ENCODE results near the gene RASL10B.

Gene RASL10B

GRCh38 chr17:35715416-35715815 lies 16.0 kb upstream of the RASL10B start:
- in situ Hi-C loops (cut with MboI; ENCODE audit: low sequenced_read_pairs, unreplicated experiment): no loop called here
- DNase-seq (ENCODE audit: low spot score): no peak
- no peak for TF ChIP-seq CTCF (IDR thresholded peaks at IDR 0.05; ENCODE audit: borderline replicate concordance, control extremely low read depth, extremely low read depth, insufficient read depth, missing control alignments)

GRCh38 chr17:35716173-35716572 lies 15.3 kb upstream of the RASL10B start:
- in situ Hi-C loops (cut with MboI; ENCODE audit: low sequenced_read_pairs, unreplicated experiment): no loop called here
- TF ChIP-seq CTCF (IDR thresholded peaks at IDR 0.05; ENCODE audit: borderline replicate concordance, control extremely low read depth, extremely low read depth, insufficient read depth, missing control alignments): no peak
- no peak for DNase-seq (ENCODE audit: low spot score)

GRCh38 chr17:35716897-35717465 lies 14.5 kb upstream of the RASL10B start:
- in situ Hi-C loops (cut with MboI; ENCODE audit: low sequenced_read_pairs, unreplicated experiment): no loop called here
- TF ChIP-seq CTCF (IDR thresholded peaks at IDR 0.05; ENCODE audit: borderline replicate concordance, control extremely low read depth, extremely low read depth, insufficient read depth, missing control alignments): no peak
- no peak for DNase-seq (ENCODE audit: low spot score)

DNA sequence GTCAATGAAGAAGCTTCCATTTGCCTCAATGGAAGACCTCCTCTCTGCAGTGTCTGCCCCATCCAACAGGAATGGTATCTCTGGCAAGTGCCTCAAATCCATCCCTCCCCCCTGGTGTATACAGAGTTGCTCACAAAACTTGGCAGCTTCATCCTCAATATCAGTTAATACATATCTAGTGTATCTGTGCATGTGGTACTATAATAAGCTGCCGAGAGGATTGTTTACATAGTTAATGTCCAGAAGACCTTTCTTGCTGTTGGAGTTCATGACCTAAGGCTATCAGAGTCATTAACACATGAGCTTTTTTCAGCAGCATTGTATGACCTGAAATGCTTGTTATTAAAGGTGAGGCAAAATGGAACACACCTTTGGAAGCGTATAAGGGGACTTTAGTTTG lies 14.0 kb upstream of the RASL10B start:
- no peak for TF ChIP-seq CTCF (IDR thresholded peaks at IDR 0.05; ENCODE audit: borderline replicate concordance, control extremely low read depth, extremely low read depth, insufficient read depth, missing control alignments)
- DNase-seq (ENCODE audit: low spot score): no peak

DNA sequence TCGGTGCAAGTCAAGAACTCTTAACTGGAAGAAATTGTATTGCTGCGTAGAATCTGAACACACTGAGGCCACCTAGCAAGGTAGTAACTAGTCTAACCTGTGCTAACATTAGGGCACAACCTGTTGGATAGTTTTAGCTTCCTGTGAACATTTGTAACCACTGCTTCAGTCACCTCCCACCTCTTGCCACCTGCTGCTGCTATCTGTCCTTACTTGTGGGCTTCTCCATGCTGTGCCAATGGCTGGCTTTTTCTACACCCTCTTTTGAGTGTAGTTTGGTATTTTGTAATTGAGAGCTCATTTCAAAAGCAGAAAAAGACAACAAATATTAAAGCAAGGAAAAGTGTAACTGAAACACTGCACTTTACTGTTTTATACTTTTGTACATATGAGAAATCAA lies 7.7 kb upstream of the RASL10B start:
- DNase-seq (ENCODE audit: low spot score): no peak
- in situ Hi-C loops (cut with MboI; ENCODE audit: low sequenced_read_pairs, unreplicated experiment): no loop called here
- TF ChIP-seq CTCF (IDR thresholded peaks at IDR 0.05; ENCODE audit: borderline replicate concordance, control extremely low read depth, extremely low read depth, insufficient read depth, missing control alignments): no peak

More for the DNA sequence above, 14.0 kb upstream of the RASL10B start:
- in situ Hi-C loops (cut with MboI; ENCODE audit: low sequenced_read_pairs, unreplicated experiment): no loop called here

- no peak for DNase-seq (ENCODE audit: low spot score)
- in situ Hi-C loops (cut with MboI; ENCODE audit: low sequenced_read_pairs, unreplicated experiment): loop anchor here (25.0 kb wide), 2 partner anchors 413 to 563 kb away; no protein-coding TSS in a partner anchor
- TF ChIP-seq CTCF (IDR thresholded peaks at IDR 0.05; ENCODE audit: borderline replicate concordance, control extremely low read depth, extremely low read depth, insufficient read depth, missing control alignments): no peak
These were observed 6.4 kb upstream of the RASL10B start for GRCh38 chr17:35725058-35725457.
